Measurements from ENCODE around the gene CAMKK2. TPM values are rescaled to one million over a fixed set of nuclear protein-coding genes. Genes with fewer than 3 reads are reported as not detected.

CAMKK2 gene
- polyA plus RNA-seq, 1 of the 3 experiments (the other 2 are of a cell fraction): 23.6 TPM

GRCh38 chr12:121219353-121219986, 77.0 kb downstream of the CAMKK2 start:
- Histone ChIP-seq H3K79me2 (ENCODE audit: insufficient read depth) (no peaks in the 10 kb centered on the region), H3K4me2 (no peak overlapping the region), H3K4me3 (ENCODE audit: low read depth in 2 of 2, low read length in 1 of 2) (no peak overlapping the region), H3K27ac (ENCODE audit: low read depth in 2 of 2, low read length in 1 of 2) (no peak overlapping the region), H3K4me1 (ENCODE audit: control insufficient read depth in 1 of 2, insufficient read depth in 2 of 2, low read depth in 1 of 2, low read length in 1 of 2) (peaks cover 3 to 4% of the 10 kb centered on the region in 2 experiments; a peak in 3 of 4 replicates), H3K9ac (no peak overlapping the region), H3K27me3 (ENCODE audit: insufficient read depth) (no peaks in the 10 kb centered on the region), H3K9me3 (no peaks in the 10 kb centered on the region), H4K20me1 (ENCODE audit: insufficient read depth) (no peaks in the 10 kb centered on the region), H2AFZ (ENCODE audit: low read depth) (no peak overlapping the region), H3F3A (replicated peaks; ENCODE audit: insufficient read depth) (peaks cover 4% of the 10 kb centered on the region), H3K36me3 (replicated peaks in 1 of 2; ENCODE audit: control insufficient read depth in 1 of 2, insufficient read depth in 2 of 2, low read length in 1 of 2) (peaks cover 0 to 3% of the 10 kb centered on the region in 2 experiments), H3K9me2 (no peaks in the 10 kb centered on the region)
- POLR2A ChIA-PET: no interaction called here
- TF ChIP-seq IRF3 (IDR thresholded peaks at IDR 0.05; ENCODE audit: low read depth, low read length) (no peak), EP300 (IDR thresholded peaks at IDR 0.05; ENCODE audit: borderline replicate concordance in 1 of 2, low read depth in 1 of 2, low read length in 1 of 2) (no peak), RXRA (IDR thresholded peaks at IDR 0.05; ENCODE audit: borderline replicate concordance, low read depth) (no peak), GABPA (IDR thresholded peaks at IDR 0.05; ENCODE audit: low read depth) (no peak), MAX (IDR thresholded peaks at IDR 0.05; ENCODE audit: low read depth) (no peak), PBX3 (IDR thresholded peaks at IDR 0.05) (no peak), POLR2AphosphoS5 (IDR thresholded peaks at IDR 0.05; ENCODE audit: low read depth, low read length) (no peak), FOSL2 (IDR thresholded peaks at IDR 0.05; ENCODE audit: borderline replicate concordance, low read depth) (no peak), GATA2 (CRISPR knock-in tag; IDR thresholded peaks at IDR 0.05) (no peak), RCOR1 (IDR thresholded peaks at IDR 0.05; ENCODE audit: low read length) (no peak), USF2 (IDR thresholded peaks at IDR 0.05; ENCODE audit: borderline replicate concordance, low read depth, low read length) (no peak), USF1 (IDR thresholded peaks at IDR 0.05; ENCODE audit: borderline replicate concordance, low read depth) (no peak), RAD21 (IDR thresholded peaks at IDR 0.05; ENCODE audit: low read length) (no peak), FOXM1 (IDR thresholded peaks at IDR 0.05; ENCODE audit: low read depth) (no peak), SIN3A (IDR thresholded peaks at IDR 0.05; ENCODE audit: borderline replicate concordance, low read depth, low read length) (no peak), FOXJ3 (CRISPR knock-in tag; IDR thresholded peaks at IDR 0.05) (no peak), CTCF (IDR thresholded peaks at IDR 0.05) (no peak), NFIC (IDR thresholded peaks at IDR 0.05; ENCODE audit: borderline replicate concordance) (no peak), MXI1 (IDR thresholded peaks at IDR 0.05; ENCODE audit: low read depth, low read length) (no peak), TCF12 (IDR thresholded peaks at IDR 0.05) (no peak)
- WGBS (ENCODE audit: low lambda C conversion rate): 79% methylated on average over 3 of the region's 3 CpGs
- CTCF ChIA-PET: no interaction called here
- DNase-seq: no peak
